HepG2 (cell line): ENCODE results near the gene PTPN2. TPM values are rescaled to one million over a fixed set of nuclear protein-coding genes. Genes with fewer than 3 reads are reported as not detected.

ENCODE experiments used
- ATAC-seq: fragments of 200-7000 bp; cut with Tn5 transposase; 3 replicates; pipeline ENCODE4 v1.9.1; 2020; ENCODE audit warnings: mild to moderate bottlenecking, moderate library complexity
- BruUV-seq: library from RNA; stranded (reverse); fragments of 400-500 nt; replicated peaks from 2 replicates; lab custom pipeline; 2021; lab: Mats Ljungman, UMichigan
- CTCF ChIA-PET: fragments of 300-600 bp; formaldehyde crosslinking; extraction: SDS; loops from one replicate; lab custom pipeline; 2021; ENCODE audit warnings: low total read pairs, inconsistent platforms, low intra/inter-chr PET ratio; lab: Yijun Ruan, JAX
- POLR2A ChIA-PET: fragments of 350-600 bp; sonication (Branson Sonifier 250); formaldehyde crosslinking; loops from one replicate; lab custom pipeline; 2020; ENCODE audit warnings: antibody characterized with exemption, inconsistent platforms; lab: Yijun Ruan, JAX
- DNase-seq: peaks from one replicate; pipeline ENCODE4 v3.0.0-alpha.2; 2015; ENCODE audit warnings: low spot score
- FAIRE-seq: peaks from 3 replicates; lab custom pipeline; 2011; peaks lifted over from hg19 to GRCh38; lab: Jason Lieb, UNC
- H2AFZ ChIP-seq: one replicate; pipeline ENCODE4 v1.6.1; 2011; ENCODE audit warnings: low read length, inconsistent platforms
- H3K27ac ChIP-seq: fragments of 300-600 bp; 3 replicates; pipeline ENCODE4 v1.8.0; 2011; ENCODE audit warnings: mixed run types, mild to moderate bottlenecking, mixed read lengths, low read length, inconsistent platforms; ENCODE audit not compliant: insufficient read depth; ENCODE audit errors: extremely low read length
- H3K27me3 ChIP-seq, 2 experiments: fragments of 200-600 bp in 1 of 2; 2 replicates in 1 of 2; 3 replicates in 1 of 2; pipeline versions ENCODE4 v1.6.0 to v1.8.0; 2011; ENCODE audit warnings: low read length in 2 of 2, mild to moderate bottlenecking in 2 of 2, moderate library complexity in 2 of 2, inconsistent platforms in 1 of 2; ENCODE audit not compliant: insufficient read depth in 2 of 2, control insufficient read depth in 1 of 2
- H3K36me3 ChIP-seq, 2 experiments: fragments of 200-600 bp in 1 of 2; replicated peaks in 1 of 2; 2 replicates in 1 of 2; 3 replicates in 1 of 2; pipeline versions ENCODE4 v1.5.1 to v1.8.0; 2011; ENCODE audit warnings: low read length in 2 of 2, inconsistent platforms in 1 of 2; ENCODE audit not compliant: insufficient read depth in 2 of 2, control insufficient read depth in 1 of 2
- H3K4me1 ChIP-seq: 2 replicates; pipeline ENCODE4 v1.5.1; 2012; ENCODE audit warnings: low read length, inconsistent platforms; ENCODE audit not compliant: insufficient read depth
- H3K4me2 ChIP-seq: 2 replicates; pipeline ENCODE4 v1.6.0; 2011; ENCODE audit warnings: low read depth, low read length, inconsistent platforms
- H3K4me3 ChIP-seq, 3 experiments: fragments of 200-600 bp in 1 of 3; sonication (generic), shearing (Covaris generic) in 1 of 3; replicated peaks in 1 of 3; 2 replicates each; pipeline ENCODE4 v1.5.1; 2011 to 2016; ENCODE audit warnings: low read length in 3 of 3, inconsistent platforms in 2 of 3, low read depth in 2 of 3, mild to moderate bottlenecking in 2 of 3, control low read depth in 1 of 3, mixed read lengths in 1 of 3; ENCODE audit not compliant: insufficient read depth in 1 of 3
- H3K79me2 ChIP-seq: one replicate; pipeline ENCODE4 v1.6.1; 2011; ENCODE audit warnings: low read length, inconsistent platforms; ENCODE audit not compliant: insufficient read depth
- H3K9ac ChIP-seq: 2 replicates; pipeline ENCODE4 v1.6.0; 2011; ENCODE audit warnings: mild to moderate bottlenecking, low read depth, low read length, inconsistent platforms; ENCODE audit not compliant: insufficient read depth
- H3K9me3 ChIP-seq: 2 replicates; pipeline ENCODE4 v1.5.1; 2012; ENCODE audit warnings: mild to moderate bottlenecking, low read length
- H4K20me1 ChIP-seq: 2 replicates; pipeline ENCODE4 v1.6.0; 2011; ENCODE audit warnings: inconsistent platforms, mild to moderate bottlenecking, low read length, moderate library complexity; ENCODE audit not compliant: insufficient read depth
- ASH2L ChIP-seq: fragments of 300-600, 200-600 bp; sonication (generic); IDR thresholded peaks from 2 replicates; pipeline ENCODE4 v1.7.0; 2017; ENCODE audit warnings: low read depth, mild to moderate bottlenecking, moderate library complexity, mixed read lengths, low read length; ENCODE audit not compliant: insufficient read length
- GATAD2A ChIP-seq: IDR thresholded peaks from 2 replicates; pipeline ENCODE4 v1.6.1; 2016
- KLF16 ChIP-seq, 2 experiments: sonication (generic) in 1 of 2; formaldehyde crosslinking in 1 of 2; IDR thresholded peaks; 2 replicates each; pipeline versions ENCODE4 v1.6.1 to v1.8.0; 2016 to 2023; ENCODE audit warnings: missing genetic modification reagents in 2 of 2, missing compliant biosample characterization in 1 of 2
- MBNL3 ChIP-seq: fragments of 250-450 bp; sonication (Bioruptor Pico); conservative IDR thresholded peaks from 2 replicates; pipeline ENCODE4 v1.8.0; 2022; ENCODE audit warnings: mild to moderate bottlenecking, inconsistent platforms
- PHF20 ChIP-seq: sonication (generic); formaldehyde crosslinking; IDR thresholded peaks from 2 replicates; pipeline ENCODE4 v1.5.0; 2020; ENCODE audit warnings: mild to moderate bottlenecking, missing genetic modification reagents
- PITX1 ChIP-seq: sonication (generic); formaldehyde crosslinking; IDR thresholded peaks from 2 replicates; pipeline ENCODE4 v1.5.1; 2020; ENCODE audit warnings: mild to moderate bottlenecking, missing genetic modification reagents
- SALL1 ChIP-seq: sonication (generic); formaldehyde crosslinking; IDR thresholded peaks from 2 replicates; pipeline ENCODE4 v1.8.0; 2022; ENCODE audit warnings: mild to moderate bottlenecking, missing genetic modification reagents
- YEATS4 ChIP-seq: sonication (generic); formaldehyde crosslinking; IDR thresholded peaks from 2 replicates; pipeline ENCODE4 v1.4.0; 2020; ENCODE audit warnings: missing genetic modification reagents, borderline replicate concordance
- ZBTB7B ChIP-seq: sonication (generic); formaldehyde crosslinking; IDR thresholded peaks from 2 replicates; pipeline ENCODE4 v1.4.0; 2020; ENCODE audit warnings: missing genetic modification reagents
- ZMYM3 ChIP-seq: sonication (generic); formaldehyde crosslinking; IDR thresholded peaks from 2 replicates; pipeline ENCODE4 v1.5.1; 2020; ENCODE audit warnings: mild to moderate bottlenecking, missing genetic modification reagents
- ZNF556 ChIP-seq: sonication (generic); formaldehyde crosslinking; IDR thresholded peaks from 2 replicates; pipeline ENCODE4 v1.4.0; 2020; ENCODE audit warnings: mild to moderate bottlenecking, missing genetic modification reagents, borderline replicate concordance
- ZNF83 ChIP-seq: sonication (generic); formaldehyde crosslinking; IDR thresholded peaks from 2 replicates; pipeline ENCODE4 v1.4.0; 2020; ENCODE audit warnings: missing genetic modification reagents, mild to moderate bottlenecking, borderline replicate concordance
- WGBS: methylation state at CpG from one replicate; pipeline ENCODE4 v1.1.6; 2017; ENCODE audit warnings: low lambda C conversion rate; 5-methylcytosine and 5-hydroxymethylcytosine counted together
- in situ Hi-C: cut with HindIII; loops from 2 replicates; pipeline ENCODE4 v1.10.0; 2017; ENCODE audit warnings: low pct_unique_long_range_greater_than_20kb; ENCODE audit not compliant: extremely low pct_ligation_motif_present
- intact Hi-C: fragments of 100-400 bp; cut with micrococcal nuclease; formaldehyde crosslinking; loops from one replicate; pipeline ENCODE4 v1.10.0; 2022; ENCODE audit not compliant: unreplicated experiment
- polyA plus RNA-seq, 8 experiments: library from polyadenylated mRNA; depleted of rRNA in 3 of 8; stranded (reverse) in 7 of 8; unstranded in 1 of 8; fragments of >200 nt; fragmentation: Illumina TruSeq in 4 of 8; extraction: Trizol in 4 of 8; gene quantifications; 2 replicates each; pipeline versions ENCODE4 v1.2.1 to v1.2.3, GENCODE V29; 2011 to 2016; ENCODE audit warnings: low read depth in 4 of 8, missing spikeins in 1 of 8, mixed read lengths in 1 of 8; ENCODE audit not compliant: insufficient read depth in 1 of 8
- total RNA-seq, 5 experiments: library from RNA; depleted of rRNA; stranded (reverse); fragments of >200 nt; fragmentation: Illumina TruSeq; extraction: Trizol; gene quantifications; 2 replicates each; pipeline ENCODE4 v1.2.3, GENCODE V29; 2016; ENCODE audit warnings: low read depth in 1 of 5
- TF ChIP-seq, protein P1 (sequence below): sonication (generic); formaldehyde crosslinking; IDR thresholded peaks from 2 replicates; pipeline ENCODE4 v1.4.0; 2020; ENCODE audit warnings: missing genetic modification reagents
- TF ChIP-seq, protein P2 (sequence below): sonication (generic); IDR thresholded peaks from 2 replicates; pipeline ENCODE4 v1.6.1; 2016; ENCODE audit warnings: low read depth, borderline replicate concordance
- TF ChIP-seq, protein P3 (sequence below): sonication (generic); formaldehyde crosslinking; IDR thresholded peaks from 2 replicates; pipeline ENCODE4 v1.5.1; 2020; ENCODE audit warnings: mild to moderate bottlenecking, missing genetic modification reagents

PTPN2 gene
- total and polyA plus RNA-seq, 2 of the 13 experiments (the other 11 are each of a cell fraction or from before 2014, with no cell fraction given), result 24.9 to 41.5 TPM

DNA sequence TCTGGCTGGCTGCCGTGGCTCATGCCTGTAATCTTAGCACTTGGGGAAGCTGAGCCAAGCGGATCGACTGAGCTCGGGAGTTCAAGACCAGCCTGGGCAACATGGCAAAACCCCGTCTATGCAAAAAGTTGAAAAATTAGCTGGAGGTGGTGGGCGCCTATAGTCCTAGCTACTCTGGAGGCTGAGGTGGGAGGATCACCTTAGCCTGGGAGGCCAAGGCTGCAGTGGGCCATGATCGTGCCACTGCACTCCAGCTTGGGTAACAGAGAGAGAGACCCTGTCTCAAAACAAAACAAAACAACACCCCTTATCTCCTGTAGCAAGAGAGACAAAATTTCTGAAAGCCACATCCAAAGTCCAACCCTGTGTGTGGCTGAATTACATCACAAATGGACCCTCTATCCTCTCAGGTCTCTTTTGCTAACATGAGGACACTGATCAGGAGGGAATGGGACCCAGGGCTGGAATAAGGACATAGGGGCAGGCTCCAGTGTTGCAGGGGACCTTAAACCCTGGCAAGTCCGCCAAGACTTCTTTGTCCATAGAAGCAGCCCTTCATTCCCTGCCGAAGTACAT is 116.4 kb downstream of the PTPN2 start:
- peak overlapping the region; percentile 38 for H3K27ac ChIP-seq
- ATAC-seq (peak; percentile 56), DNase-seq (peak; percentile 72), FAIRE-seq (peak; percentile 58)
- peak overlapping the region; percentile 11 for H2AFZ ChIP-seq
- no peaks in the 10 kb centered on the region for H4K20me1 ChIP-seq
- CTCF ChIA-PET, result interaction anchor here (0.9 to 2.4 kb wide), 4 partner anchors 24 to 166 kb away, joined by 3 to 25 read pairs (median 4); no protein-coding TSS in a partner anchor
- peak overlapping the region; percentile 92 for H3K4me2 ChIP-seq
- H3K4me1 ChIP-seq, result peaks cover 45% of the 10 kb centered on the region
- 29% methylated on average over 9 of the region's 9 CpGs for WGBS
- H3K27me3 ChIP-seq, result no peaks in the 10 kb centered on the region
- POLR2A ChIA-PET, result interaction anchor here (1.0 to 4.0 kb wide), 6 partner anchors 17 to 116 kb away, joined by 4 to 34 read pairs (median 6); partner anchors contain the start of genes CEP76, PSMG2 and PTPN2
- H3K36me3 ChIP-seq, result no peaks in the 10 kb centered on the region
- no peaks in the 10 kb centered on the region for H3K9me3 ChIP-seq
- in situ Hi-C loops, result loop anchor here (5.0 kb wide), 1 partner anchor 40 kb away; no protein-coding TSS in a partner anchor
- H3K4me3 ChIP-seq, result peak overlapping the region in 1 of 3 experiments; percentile 57; a peak in 3 of 6 replicates
- intact Hi-C loops, result loop anchor here (1.0 to 2.0 kb wide), 4 partner anchors 26 to 167 kb away; no protein-coding TSS in a partner anchor
- no TSS peak for BruUV-seq
- no peak overlapping the region for H3K9ac ChIP-seq
- H3K79me2 ChIP-seq, result no peaks in the 10 kb centered on the region
- TF ChIP-seq, protein P1, sequence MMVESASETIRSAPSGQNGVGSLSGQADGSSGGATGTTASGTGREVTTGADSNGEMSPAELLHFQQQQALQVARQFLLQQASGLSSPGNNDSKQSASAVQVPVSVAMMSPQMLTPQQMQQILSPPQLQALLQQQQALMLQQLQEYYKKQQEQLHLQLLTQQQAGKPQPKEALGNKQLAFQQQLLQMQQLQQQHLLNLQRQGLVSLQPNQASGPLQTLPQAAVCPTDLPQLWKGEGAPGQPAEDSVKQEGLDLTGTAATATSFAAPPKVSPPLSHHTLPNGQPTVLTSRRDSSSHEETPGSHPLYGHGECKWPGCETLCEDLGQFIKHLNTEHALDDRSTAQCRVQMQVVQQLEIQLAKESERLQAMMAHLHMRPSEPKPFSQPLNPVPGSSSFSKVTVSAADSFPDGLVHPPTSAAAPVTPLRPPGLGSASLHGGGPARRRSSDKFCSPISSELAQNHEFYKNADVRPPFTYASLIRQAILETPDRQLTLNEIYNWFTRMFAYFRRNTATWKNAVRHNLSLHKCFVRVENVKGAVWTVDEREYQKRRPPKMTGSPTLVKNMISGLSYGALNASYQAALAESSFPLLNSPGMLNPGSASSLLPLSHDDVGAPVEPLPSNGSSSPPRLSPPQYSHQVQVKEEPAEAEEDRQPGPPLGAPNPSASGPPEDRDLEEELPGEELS (CRISPR knock-in tag), result 0 out of 2 replicates have a peak, but pooled peaks have one; percentile 37
- TF ChIP-seq SALL1 (peak; percentile 30; the same call in 1 of the 2 replicates), ZNF83 (no peak), ZBTB7B (CRISPR knock-in tag) (peak; percentile 62; the same call in 1 of the 2 replicates), ZMYM3 (peak; percentile 82), YEATS4 (CRISPR knock-in tag) (0 out of 2 replicates have a peak, but pooled peaks have one; percentile 17), MBNL3 (CRISPR knock-in tag) (no peak), ASH2L (peak; percentile 2), GATAD2A (CRISPR knock-in tag) (peak; percentile 25; the same call in 1 of the 2 replicates), KLF16 (CRISPR knock-in tag; IDR thresholded peaks at IDR 0.05) (no peak), PITX1 (0 out of 2 replicates have a peak, but pooled peaks have one; percentile 19), ZNF556 (CRISPR knock-in tag) (no peak), PHF20 (no peak)
- TF ChIP-seq, protein P2, sequence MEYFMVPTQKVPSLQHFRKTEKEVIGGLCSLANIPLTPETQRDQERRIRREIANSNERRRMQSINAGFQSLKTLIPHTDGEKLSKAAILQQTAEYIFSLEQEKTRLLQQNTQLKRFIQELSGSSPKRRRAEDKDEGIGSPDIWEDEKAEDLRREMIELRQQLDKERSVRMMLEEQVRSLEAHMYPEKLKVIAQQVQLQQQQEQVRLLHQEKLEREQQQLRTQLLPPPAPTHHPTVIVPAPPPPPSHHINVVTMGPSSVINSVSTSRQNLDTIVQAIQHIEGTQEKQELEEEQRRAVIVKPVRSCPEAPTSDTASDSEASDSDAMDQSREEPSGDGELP, result no peak
- TF ChIP-seq, protein P3, sequence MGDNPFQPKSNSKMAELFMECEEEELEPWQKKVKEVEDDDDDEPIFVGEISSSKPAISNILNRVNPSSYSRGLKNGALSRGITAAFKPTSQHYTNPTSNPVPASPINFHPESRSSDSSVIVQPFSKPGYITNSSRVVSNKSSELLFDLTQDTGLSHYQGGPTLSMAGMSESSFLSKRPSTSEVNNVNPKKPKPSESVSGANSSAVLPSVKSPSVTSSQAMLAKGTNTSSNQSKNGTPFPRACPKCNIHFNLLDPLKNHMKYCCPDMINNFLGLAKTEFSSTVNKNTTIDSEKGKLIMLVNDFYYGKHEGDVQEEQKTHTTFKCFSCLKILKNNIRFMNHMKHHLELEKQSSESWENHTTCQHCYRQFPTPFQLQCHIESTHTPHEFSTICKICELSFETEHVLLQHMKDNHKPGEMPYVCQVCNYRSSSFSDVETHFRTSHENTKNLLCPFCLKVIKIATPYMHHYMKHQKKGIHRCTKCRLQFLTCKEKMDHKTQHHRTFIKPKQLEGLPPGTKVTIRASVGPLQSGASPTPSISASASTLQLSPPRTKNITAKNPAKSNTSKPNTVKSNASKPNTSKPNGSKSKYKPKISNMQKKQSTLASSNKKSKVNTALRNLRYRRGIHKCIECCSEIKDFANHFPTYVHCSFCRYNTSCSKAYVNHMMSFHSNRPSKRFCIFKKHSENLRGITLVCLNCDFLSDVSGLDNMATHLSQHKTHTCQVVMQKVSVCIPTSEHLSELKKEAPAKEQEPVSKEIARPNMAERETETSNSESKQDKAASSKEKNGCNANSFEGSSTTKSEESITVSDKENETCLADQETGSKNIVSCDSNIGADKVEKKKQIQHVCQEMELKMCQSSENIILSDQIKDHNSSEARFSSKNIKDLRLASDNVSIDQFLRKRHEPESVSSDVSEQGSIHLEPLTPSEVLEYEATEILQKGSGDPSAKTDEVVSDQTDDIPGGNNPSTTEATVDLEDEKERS (CRISPR knock-in tag), result 0 out of 2 replicates have a peak, but pooled peaks have one; percentile 33
